ENCODE results near the gene DNAJC16. TPM values are rescaled to one million over a fixed set of nuclear protein-coding genes. Genes with fewer than 3 reads are reported as not detected.

The DNAJC16 gene
- total RNA-seq, 1 donor from 2014 or later = 32.5 TPM

- Mint-ChIP-seq H3K9me3 (ENCODE audit: unreplicated experiment) (no peaks in the 10 kb centered on the region), H3K4me1 (ENCODE audit: low read depth, unreplicated experiment) (no peaks in the 10 kb centered on the region), H3K36me3 (ENCODE audit: unreplicated experiment) (no peaks in the 10 kb centered on the region), H3K4me3 (ENCODE audit: unreplicated experiment) (no peak overlapping the region), H3K27ac (ENCODE audit: unreplicated experiment) (no peak overlapping the region), H3K27me3 (ENCODE audit: unreplicated experiment) (no peaks in the 10 kb centered on the region)
- DNase-seq = no peak
- TF ChIP-seq, protein P1, sequence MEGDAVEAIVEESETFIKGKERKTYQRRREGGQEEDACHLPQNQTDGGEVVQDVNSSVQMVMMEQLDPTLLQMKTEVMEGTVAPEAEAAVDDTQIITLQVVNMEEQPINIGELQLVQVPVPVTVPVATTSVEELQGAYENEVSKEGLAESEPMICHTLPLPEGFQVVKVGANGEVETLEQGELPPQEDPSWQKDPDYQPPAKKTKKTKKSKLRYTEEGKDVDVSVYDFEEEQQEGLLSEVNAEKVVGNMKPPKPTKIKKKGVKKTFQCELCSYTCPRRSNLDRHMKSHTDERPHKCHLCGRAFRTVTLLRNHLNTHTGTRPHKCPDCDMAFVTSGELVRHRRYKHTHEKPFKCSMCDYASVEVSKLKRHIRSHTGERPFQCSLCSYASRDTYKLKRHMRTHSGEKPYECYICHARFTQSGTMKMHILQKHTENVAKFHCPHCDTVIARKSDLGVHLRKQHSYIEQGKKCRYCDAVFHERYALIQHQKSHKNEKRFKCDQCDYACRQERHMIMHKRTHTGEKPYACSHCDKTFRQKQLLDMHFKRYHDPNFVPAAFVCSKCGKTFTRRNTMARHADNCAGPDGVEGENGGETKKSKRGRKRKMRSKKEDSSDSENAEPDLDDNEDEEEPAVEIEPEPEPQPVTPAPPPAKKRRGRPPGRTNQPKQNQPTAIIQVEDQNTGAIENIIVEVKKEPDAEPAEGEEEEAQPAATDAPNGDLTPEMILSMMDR (IDR thresholded peaks at IDR 0.05; ENCODE audit: partially characterized antibody, unreplicated experiment) = no peak
Observed at GRCh38 chr1:15543251-15543588, 16.6 kb downstream of the DNAJC16 start.

DNA sequence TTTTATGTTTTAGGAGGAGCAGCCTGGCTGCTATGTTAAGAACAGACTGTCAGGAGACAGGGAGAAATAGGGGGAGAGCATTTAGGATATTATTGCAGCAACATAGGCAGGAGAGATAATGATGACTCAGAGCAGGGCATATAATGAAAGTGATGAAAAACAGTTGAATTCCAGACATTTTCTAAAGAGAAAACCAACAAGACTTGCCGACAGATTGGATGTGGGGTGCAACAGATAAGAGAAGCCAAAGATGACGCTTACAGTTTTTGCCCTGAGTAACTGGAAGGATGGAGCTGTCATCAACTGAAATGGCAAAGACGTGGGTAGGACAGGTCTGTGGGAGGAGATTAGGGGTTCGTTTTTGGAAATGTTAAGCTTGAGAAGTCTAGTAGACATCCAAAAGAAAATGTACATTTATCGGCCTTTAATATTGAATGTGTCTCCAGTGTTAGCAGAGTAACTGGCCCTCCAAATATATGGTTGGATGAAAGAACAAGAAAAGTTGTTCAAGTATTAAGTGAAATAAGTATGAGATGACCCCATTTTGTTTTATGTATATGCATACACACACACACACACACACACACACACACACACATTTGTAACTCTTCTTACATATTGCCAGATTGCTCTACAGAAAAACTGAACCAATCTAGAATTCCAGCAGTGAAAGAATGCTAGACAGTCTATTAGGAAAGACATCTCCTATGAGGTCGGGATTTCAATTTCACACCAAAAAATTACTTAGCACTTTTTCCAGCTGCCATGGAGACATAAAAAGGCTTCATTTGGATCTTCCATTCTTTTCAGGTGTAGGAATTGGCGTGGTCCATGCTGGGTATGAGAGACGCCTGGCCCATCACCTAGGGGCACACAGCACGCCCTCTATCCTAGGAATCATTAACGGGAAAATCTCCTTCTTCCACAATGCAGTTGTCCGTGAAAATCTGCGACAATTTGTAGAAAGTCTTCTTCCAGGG is 17.2 kb downstream of the DNAJC16 start:
- no peak overlapping the region for H3K27ac Mint-ChIP-seq (ENCODE audit: unreplicated experiment)
- DNase-seq = no peak
- H3K27me3 Mint-ChIP-seq (ENCODE audit: unreplicated experiment) = no peaks in the 10 kb centered on the region
- no peaks in the 10 kb centered on the region for H3K4me1 Mint-ChIP-seq (ENCODE audit: low read depth, unreplicated experiment)
- TF ChIP-seq, protein P1 (IDR thresholded peaks at IDR 0.05; ENCODE audit: partially characterized antibody, unreplicated experiment) = no peak
- no peaks in the 10 kb centered on the region for H3K9me3 Mint-ChIP-seq (ENCODE audit: unreplicated experiment)
- no peak overlapping the region for H3K4me3 Mint-ChIP-seq (ENCODE audit: unreplicated experiment)
- no peaks in the 10 kb centered on the region for H3K36me3 Mint-ChIP-seq (ENCODE audit: unreplicated experiment)

DNA sequence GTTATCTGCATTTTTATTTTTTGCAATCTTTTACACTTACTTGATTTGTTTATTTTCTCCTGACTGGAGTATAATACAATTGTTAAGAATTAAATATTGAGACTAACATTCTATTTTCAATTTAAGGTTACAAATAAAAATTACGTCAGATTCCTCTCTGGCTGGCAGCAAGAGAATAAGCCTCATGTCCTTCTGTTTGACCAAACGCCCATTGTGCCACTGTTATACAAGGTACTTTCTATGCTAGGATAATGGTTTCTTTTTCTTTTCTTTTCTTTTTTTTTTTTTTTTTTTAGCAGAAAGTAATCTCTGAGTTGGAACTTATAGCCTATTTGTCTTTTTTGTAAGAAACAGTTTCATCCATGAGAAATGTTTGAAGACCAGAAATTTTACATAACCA is 20.0 kb downstream of the DNAJC16 start:
- H3K4me1 Mint-ChIP-seq (ENCODE audit: low read depth, unreplicated experiment) = no peaks in the 10 kb centered on the region
- TF ChIP-seq, protein P1 (IDR thresholded peaks at IDR 0.05; ENCODE audit: partially characterized antibody, unreplicated experiment) = no peak
- no peaks in the 10 kb centered on the region for H3K9me3 Mint-ChIP-seq (ENCODE audit: unreplicated experiment)
- H3K27ac Mint-ChIP-seq (ENCODE audit: unreplicated experiment) = no peak overlapping the region
- no peaks in the 10 kb centered on the region for H3K36me3 Mint-ChIP-seq (ENCODE audit: unreplicated experiment)
- no peak for DNase-seq
- no peaks in the 10 kb centered on the region for H3K27me3 Mint-ChIP-seq (ENCODE audit: unreplicated experiment)
- H3K4me3 Mint-ChIP-seq (ENCODE audit: unreplicated experiment) = no peak overlapping the region

GRCh38 chr1:15550573-15550972 is 23.9 kb downstream of the DNAJC16 start:
- TF ChIP-seq, protein P1 (IDR thresholded peaks at IDR 0.05; ENCODE audit: partially characterized antibody, unreplicated experiment) = no peak
- Mint-ChIP-seq H3K27ac (ENCODE audit: unreplicated experiment) (no peak overlapping the region), H3K4me1 (ENCODE audit: low read depth, unreplicated experiment) (no peaks in the 10 kb centered on the region), H3K27me3 (ENCODE audit: unreplicated experiment) (no peaks in the 10 kb centered on the region), H3K4me3 (ENCODE audit: unreplicated experiment) (no peak overlapping the region), H3K36me3 (ENCODE audit: unreplicated experiment) (no peaks in the 10 kb centered on the region), H3K9me3 (ENCODE audit: unreplicated experiment) (no peaks in the 10 kb centered on the region)
- no peak for DNase-seq

GRCh38 chr1:15557008-15557407 is 30.4 kb downstream of the DNAJC16 start:
- no peaks in the 10 kb centered on the region for H3K4me1 Mint-ChIP-seq (ENCODE audit: low read depth, unreplicated experiment)
- H3K4me3 Mint-ChIP-seq (ENCODE audit: unreplicated experiment) = no peak overlapping the region
- H3K27me3 Mint-ChIP-seq (ENCODE audit: unreplicated experiment) = no peaks in the 10 kb centered on the region
- no peaks in the 10 kb centered on the region for H3K36me3 Mint-ChIP-seq (ENCODE audit: unreplicated experiment)
- no peaks in the 10 kb centered on the region for H3K9me3 Mint-ChIP-seq (ENCODE audit: unreplicated experiment)
- TF ChIP-seq, protein P1 (IDR thresholded peaks at IDR 0.05; ENCODE audit: partially characterized antibody, unreplicated experiment) = no peak
- no peak overlapping the region for H3K27ac Mint-ChIP-seq (ENCODE audit: unreplicated experiment)
- DNase-seq = no peak

Measured in glutamatergic neuron (in vitro differentiated cells).